ENCODE results near the gene RGL2.

RGL2 gene

DNA sequence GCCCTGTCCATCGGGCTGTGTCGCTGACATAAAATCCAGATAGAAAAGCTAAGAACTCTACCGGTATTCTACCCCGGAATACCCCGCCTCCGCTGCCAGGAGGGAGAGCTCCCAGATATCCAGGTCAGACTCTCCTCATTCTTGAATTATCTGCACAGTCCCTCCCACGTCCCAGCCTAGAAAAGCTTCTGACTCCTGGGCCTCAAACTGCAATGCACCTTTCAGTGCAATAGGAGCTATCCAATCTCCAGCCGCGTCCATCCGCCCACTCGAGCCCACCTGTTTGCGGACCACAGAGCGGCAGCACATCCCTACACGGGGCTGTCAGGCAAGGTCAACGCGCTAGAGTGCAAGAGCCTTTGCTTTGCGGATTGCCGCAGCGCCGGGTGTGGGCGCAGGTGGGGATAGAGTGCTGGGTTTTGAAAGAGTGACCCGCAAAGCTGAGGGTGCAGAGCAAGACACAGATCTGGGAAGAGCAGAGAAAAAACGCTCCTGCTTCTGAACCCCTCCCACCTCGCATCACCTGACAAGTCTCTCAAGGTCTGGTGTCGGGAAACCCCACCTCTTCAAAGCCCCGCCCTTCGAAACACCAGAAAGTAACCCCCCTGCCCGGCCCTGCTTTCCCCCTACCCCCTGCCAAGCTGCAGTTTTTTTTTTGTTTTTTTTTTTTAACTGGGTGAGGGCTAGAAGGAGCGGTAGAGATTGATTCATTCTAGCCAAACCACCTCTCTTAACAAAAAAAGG lies 13.8 kb upstream of the RGL2 start:
- Histone ChIP-seq H3K36me3 (ENCODE audit: insufficient read depth, low read length) (no peaks in the 10 kb centered on the region), H3K9me3 (ENCODE audit: control insufficient read depth, insufficient read depth, low read length) (no peaks in the 10 kb centered on the region), H3K9ac (ENCODE audit: low read depth, low read length) (peak overlapping the region; percentile 85; the same call in 1 of the 2 replicates), H3K4me1 (ENCODE audit: insufficient read depth, low read length) (peaks cover 9% of the 10 kb centered on the region; the same call in 1 of the 2 replicates)

DNA sequence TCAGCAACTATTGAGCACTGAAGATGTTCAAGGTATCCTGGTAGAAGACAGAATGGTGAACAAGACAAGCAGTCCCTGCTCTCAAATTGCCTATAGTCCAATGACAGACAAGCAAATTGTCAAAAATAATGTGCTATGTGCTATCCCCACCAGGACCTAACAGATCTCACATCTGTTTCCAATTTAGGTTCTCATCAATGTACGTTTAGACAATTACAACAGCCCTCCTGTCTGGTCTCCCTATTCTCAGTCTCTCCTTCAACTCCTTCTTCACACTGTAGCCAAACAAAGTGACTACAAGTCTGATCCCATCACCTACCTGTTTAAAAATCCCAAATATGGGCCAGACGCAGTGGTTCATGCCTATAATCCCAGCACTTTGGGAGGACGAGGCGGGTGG lies 7.6 kb upstream of the RGL2 start:
- Histone ChIP-seq H3K9ac (ENCODE audit: low read depth, low read length) (no peak overlapping the region), H3K4me1 (ENCODE audit: insufficient read depth, low read length) (no peaks in the 10 kb centered on the region), H3K36me3 (ENCODE audit: insufficient read depth, low read length) (no peaks in the 10 kb centered on the region), H3K9me3 (ENCODE audit: control insufficient read depth, insufficient read depth, low read length) (no peaks in the 10 kb centered on the region)

DNA sequence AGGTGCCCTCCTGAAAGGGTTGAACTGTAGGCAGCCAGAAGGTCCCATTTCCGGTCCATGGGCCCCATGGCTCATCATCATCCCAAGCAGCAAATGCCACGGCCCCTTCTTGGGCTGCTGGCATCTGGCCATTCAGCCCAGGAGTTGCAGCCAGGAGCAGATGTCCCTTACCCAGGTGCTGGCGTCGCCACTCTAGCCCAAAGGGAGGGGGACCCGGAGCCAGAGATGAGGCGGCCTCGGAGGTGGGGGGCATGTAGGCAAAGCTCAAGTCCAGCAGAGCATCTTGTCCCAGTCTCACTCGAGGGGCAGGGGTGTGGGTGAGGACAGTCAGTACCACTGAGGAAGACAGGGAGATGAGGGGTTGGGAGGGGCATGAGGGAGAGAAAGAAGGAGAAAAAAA lies 6.3 kb upstream of the RGL2 start:
- H3K36me3 ChIP-seq (ENCODE audit: insufficient read depth, low read length) = no peaks in the 10 kb centered on the region

DNA sequence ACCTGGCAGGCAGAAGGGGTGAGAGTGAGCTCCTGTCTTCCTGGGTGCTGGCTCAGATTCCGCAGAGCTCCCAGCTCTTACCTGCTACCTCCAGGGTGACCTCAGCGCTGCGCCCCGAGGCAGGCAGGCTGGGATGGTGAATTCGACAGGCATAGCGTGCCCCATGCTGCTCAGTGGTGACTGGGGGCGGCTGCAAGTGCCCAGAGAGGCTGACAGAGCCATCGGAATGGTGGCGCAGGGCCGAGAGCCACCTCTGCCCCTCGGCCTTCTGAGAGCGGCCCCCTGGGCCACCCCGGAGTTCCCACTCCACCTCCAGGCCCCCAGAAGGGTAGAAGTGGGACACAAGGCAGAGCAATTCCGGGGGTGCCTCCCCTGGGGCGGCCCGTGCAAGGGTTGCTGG lies 5.5 kb upstream of the RGL2 start:
- no peak overlapping the region for H3K9ac ChIP-seq (ENCODE audit: low read depth, low read length)
- H3K9me3 ChIP-seq (ENCODE audit: control insufficient read depth, insufficient read depth, low read length) = no peaks in the 10 kb centered on the region
- no peaks in the 10 kb centered on the region for H3K36me3 ChIP-seq (ENCODE audit: insufficient read depth, low read length)
- no peaks in the 10 kb centered on the region for H3K4me1 ChIP-seq (ENCODE audit: insufficient read depth, low read length)

More for the DNA sequence above, 6.3 kb upstream of the RGL2 start:
- Histone ChIP-seq H3K9me3 (ENCODE audit: control insufficient read depth, insufficient read depth, low read length) (no peaks in the 10 kb centered on the region), H3K9ac (ENCODE audit: low read depth, low read length) (no peak overlapping the region), H3K4me1 (ENCODE audit: insufficient read depth, low read length) (no peaks in the 10 kb centered on the region)

DNA sequence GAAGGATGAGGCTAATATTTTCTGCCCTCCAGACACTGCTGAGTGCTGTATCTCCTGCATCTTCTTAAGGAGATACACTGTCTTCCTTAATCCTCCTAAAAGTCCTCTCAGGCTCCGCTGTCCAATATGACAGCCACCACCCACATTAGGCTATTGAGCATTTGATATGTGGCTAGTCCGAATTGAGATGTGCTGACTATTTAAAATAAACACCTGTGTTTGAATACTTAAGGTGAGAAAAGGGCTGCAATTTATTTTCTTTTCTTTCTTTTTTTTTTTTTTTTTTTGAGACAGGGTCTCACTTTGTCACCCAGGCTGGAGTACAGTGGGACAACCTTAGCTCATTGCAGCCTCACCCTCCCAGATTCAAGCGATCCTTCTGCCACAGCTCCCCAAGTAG lies 3.1 kb upstream of the RGL2 start:
- H3K9ac ChIP-seq (ENCODE audit: low read depth, low read length) = no peak overlapping the region
- H3K9me3 ChIP-seq (ENCODE audit: control insufficient read depth, insufficient read depth, low read length) = no peaks in the 10 kb centered on the region
- no peaks in the 10 kb centered on the region for H3K36me3 ChIP-seq (ENCODE audit: insufficient read depth, low read length)
- H3K4me1 ChIP-seq (ENCODE audit: insufficient read depth, low read length) = no peaks in the 10 kb centered on the region

DNA sequence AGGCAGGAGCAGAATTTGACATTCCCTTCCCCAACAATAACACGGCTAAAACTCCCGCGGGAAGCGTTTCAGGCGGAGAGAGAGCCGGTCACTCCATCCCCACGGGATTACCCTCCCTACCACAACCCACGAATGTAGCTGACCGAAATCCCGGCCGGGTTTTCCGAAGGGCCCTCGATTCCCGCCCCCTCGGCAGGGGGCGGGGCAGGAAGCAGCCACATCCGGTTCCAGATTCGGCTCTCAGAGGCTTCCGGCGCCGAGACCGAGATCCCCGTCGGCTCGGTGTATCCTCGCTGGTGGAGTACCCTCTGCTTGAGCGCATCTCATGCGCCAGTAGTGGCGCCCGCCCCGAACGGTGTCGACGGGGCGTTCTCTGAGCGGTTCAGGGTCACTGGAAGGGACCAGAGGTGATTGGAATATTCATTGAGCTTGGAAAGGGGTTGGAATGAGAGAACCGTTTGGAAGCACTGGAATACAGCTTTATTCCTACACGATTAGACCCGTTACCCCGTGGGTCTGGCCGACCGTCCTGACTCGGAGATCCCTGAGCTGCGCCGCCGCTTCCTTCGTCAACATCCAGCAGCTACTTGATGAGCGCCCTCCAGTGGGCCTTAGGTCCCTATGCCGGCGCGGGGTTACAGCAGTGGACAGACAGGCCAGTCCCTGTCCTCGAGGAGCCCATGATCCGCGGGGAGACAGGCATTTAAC lies 649 bp upstream of the RGL2 start:
- H3K9me3 ChIP-seq (ENCODE audit: control insufficient read depth, insufficient read depth, low read length) = no peaks in the 10 kb centered on the region
- no peaks in the 10 kb centered on the region for H3K36me3 ChIP-seq (ENCODE audit: insufficient read depth, low read length)
- no peaks in the 10 kb centered on the region for H3K4me1 ChIP-seq (ENCODE audit: insufficient read depth, low read length)

DNA sequence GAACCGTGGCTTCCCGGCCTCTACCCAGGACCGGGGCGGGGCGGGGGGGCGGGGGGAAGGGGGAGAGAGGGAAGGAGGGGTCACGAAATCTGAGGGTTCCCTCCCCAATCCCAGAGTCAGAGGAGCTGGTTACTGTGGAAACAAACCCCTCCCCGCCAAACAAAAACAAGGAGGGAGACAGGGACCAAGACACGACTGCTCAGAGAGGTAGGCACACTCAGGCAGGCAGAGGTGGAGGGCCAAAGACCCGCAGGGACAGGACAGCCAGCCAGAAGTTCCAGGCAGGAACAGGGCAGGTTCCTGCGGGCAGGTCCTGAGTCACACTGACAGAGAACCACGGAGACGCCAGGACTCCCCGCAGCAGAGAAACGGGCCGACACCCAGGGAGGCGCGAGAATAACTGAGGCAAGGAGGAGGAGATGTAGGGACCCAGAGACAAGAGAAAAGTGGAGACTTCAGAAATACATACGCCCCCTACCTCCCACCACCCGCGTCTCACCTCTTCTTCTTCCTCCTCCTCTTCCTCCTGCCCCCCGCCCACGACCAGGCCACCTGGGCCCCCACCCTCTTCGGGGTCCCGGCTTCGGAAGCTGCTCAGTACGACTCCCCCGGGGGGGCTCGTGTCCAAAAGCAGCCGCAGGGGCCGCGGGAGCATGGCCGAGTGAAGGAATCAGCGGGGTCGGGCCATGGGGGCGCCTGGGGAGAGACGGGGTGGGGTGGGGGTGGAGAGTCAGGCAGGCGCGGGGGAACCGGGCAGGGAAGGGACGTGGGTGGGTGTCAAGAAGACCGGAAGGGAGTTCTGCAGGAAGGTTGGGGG lies 578 bp downstream of the RGL2 start:
- no peaks in the 10 kb centered on the region for H3K4me1 ChIP-seq (ENCODE audit: insufficient read depth, low read length)
- H3K36me3 ChIP-seq (ENCODE audit: insufficient read depth, low read length) = no peaks in the 10 kb centered on the region
- peak overlapping the region; percentile 89 for H3K9ac ChIP-seq (ENCODE audit: low read depth, low read length)
- no peaks in the 10 kb centered on the region for H3K9me3 ChIP-seq (ENCODE audit: control insufficient read depth, insufficient read depth, low read length)

More for the DNA sequence above, 649 bp upstream of the RGL2 start:
- H3K9ac ChIP-seq (ENCODE audit: low read depth, low read length) = peak overlapping the region; percentile 89

DNA sequence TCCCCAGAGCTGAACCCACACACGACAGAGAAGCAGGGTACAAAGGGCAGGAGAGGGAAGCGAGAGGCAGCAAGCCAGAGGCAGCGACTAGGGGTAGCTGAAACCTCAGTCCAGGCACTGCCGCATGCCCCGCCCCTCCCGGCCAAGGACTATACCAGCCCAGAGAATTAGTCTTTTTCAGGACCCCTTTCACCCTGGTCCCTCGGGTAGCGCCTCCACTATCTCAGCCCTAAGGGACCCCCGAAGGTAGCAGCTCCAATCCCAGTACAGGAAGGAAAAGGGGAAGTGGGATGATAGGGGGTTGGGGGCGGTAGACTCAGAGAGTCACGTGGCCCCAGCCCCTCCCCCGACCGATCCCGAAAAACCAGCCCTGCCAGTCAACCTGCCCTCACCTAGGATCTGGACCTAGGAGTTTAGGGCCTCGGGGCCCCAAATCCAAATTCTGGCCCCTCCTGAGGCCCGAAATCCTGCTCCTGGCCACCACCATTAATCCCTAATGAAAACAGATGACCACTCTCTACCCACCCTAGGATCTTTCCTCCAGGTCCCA lies 1.3 kb downstream of the RGL2 start:
- no peaks in the 10 kb centered on the region for H3K9me3 ChIP-seq (ENCODE audit: control insufficient read depth, insufficient read depth, low read length)
- H3K9ac ChIP-seq (ENCODE audit: low read depth, low read length) = peak overlapping the region; percentile 72
- no peaks in the 10 kb centered on the region for H3K4me1 ChIP-seq (ENCODE audit: insufficient read depth, low read length)
- H3K36me3 ChIP-seq (ENCODE audit: insufficient read depth, low read length) = no peaks in the 10 kb centered on the region

DNA sequence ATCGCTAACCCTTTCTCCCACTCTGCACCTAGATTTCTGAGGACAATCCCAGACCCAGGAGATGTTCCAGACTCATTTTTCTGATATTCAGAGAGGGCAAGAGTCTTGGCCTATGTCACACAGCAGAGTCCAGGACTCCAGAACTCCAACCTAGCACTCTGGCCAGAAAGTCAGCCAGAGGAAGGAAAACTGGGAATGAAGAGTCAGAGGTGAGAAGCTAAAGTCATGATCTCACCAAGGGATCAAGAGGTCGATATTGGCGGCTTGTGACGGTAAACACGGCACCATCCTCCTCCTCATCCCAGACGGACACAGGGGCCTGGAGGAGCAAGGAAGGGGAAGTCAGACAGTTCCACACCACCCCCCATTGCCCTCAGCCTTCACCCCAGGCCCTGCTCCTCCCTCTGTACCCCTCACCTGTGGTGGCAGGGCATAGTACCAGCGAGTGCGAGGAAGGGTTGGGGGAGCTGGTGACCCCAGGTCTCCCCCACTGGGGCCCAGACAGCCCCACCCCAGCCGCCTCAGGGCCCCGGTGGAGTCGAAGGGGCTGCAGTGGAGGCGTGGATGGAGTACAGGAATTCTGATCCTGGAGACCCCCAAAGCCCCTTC lies 1.8 kb downstream of the RGL2 start:
- no peaks in the 10 kb centered on the region for H3K9me3 ChIP-seq (ENCODE audit: control insufficient read depth, insufficient read depth, low read length)
- peak overlapping the region; percentile 72; the same call in 1 of the 2 replicates for H3K9ac ChIP-seq (ENCODE audit: low read depth, low read length)
- no peaks in the 10 kb centered on the region for H3K4me1 ChIP-seq (ENCODE audit: insufficient read depth, low read length)
- H3K36me3 ChIP-seq (ENCODE audit: insufficient read depth, low read length) = no peaks in the 10 kb centered on the region

DNA sequence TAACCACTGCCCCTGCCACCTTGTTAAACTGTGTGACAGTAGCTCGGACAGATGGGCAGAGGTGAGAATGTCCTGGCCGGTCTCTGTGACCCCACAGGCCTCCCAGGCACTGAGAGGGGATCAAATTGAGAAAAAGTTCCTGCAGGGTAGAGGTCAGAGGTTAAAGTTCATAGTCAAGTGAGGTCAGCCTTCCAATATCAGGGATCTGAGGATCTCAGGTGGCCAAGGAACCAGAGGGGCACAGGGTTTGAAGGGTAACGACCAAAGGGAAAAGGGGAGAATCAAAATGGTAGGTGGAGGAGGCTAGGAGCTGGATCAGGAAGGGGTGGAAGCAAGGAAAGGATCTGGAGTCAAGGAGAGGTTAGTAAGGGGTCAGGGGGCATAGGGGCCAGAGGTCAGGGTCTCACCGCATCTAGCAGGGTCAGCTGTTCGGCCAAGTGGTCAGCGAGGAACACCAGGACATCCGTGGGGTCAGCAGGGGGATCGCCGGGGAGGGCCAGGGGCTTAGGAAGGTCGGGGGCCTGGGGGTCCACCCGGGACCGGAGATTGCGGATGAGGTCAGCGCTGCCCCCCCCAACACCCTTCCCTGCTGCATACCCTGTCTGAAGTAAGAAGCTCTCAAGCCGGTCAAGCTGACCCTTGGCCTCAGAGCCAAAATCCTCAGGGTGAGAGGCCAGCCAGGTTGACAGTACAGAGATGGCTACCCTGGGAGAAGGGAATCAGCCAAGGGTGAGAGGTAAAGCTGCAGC lies 2.9 kb downstream of the RGL2 start:
- Histone ChIP-seq H3K36me3 (ENCODE audit: insufficient read depth, low read length) (no peaks in the 10 kb centered on the region), H3K9ac (ENCODE audit: low read depth, low read length) (no peak overlapping the region), H3K9me3 (ENCODE audit: control insufficient read depth, insufficient read depth, low read length) (no peaks in the 10 kb centered on the region), H3K4me1 (ENCODE audit: insufficient read depth, low read length) (no peaks in the 10 kb centered on the region)

DNA sequence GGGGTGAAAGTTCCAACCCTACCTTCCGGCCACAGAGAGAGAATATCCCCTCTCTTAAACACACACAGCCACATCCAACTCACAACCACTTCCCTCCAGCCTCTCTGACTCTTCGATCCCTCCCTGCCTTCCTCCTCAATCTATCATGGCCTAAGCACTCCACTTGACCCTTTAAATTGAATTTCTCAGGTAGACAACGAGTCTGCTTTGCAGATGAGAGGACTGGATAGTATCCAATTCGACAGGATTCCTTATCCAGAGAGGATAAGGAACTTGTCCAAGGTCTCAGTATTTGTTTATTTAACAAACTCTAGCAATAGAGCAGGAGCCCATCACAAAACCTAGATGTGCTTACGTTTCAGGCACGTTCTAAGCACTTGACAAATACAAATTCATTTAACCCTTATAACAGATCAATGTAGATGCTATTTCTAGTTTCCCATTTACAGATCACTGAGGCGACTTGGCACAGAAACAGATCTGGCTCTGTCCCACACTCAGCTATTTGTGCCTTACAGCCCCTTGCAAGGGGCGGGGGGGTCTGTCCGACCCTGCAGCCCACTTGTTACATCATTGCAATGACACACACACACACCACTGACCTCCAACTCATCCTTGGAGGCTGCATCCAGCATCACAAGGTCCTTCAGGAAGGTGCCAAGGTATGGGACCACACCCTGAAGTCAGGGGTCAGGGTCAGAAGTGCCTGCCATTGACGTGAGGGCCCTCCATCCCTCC lies 4.5 kb downstream of the RGL2 start:
- no peaks in the 10 kb centered on the region for H3K36me3 ChIP-seq (ENCODE audit: insufficient read depth, low read length)
- H3K9me3 ChIP-seq (ENCODE audit: control insufficient read depth, insufficient read depth, low read length) = no peaks in the 10 kb centered on the region
- H3K4me1 ChIP-seq (ENCODE audit: insufficient read depth, low read length) = no peaks in the 10 kb centered on the region
- H3K9ac ChIP-seq (ENCODE audit: low read depth, low read length) = no peak overlapping the region

DNA sequence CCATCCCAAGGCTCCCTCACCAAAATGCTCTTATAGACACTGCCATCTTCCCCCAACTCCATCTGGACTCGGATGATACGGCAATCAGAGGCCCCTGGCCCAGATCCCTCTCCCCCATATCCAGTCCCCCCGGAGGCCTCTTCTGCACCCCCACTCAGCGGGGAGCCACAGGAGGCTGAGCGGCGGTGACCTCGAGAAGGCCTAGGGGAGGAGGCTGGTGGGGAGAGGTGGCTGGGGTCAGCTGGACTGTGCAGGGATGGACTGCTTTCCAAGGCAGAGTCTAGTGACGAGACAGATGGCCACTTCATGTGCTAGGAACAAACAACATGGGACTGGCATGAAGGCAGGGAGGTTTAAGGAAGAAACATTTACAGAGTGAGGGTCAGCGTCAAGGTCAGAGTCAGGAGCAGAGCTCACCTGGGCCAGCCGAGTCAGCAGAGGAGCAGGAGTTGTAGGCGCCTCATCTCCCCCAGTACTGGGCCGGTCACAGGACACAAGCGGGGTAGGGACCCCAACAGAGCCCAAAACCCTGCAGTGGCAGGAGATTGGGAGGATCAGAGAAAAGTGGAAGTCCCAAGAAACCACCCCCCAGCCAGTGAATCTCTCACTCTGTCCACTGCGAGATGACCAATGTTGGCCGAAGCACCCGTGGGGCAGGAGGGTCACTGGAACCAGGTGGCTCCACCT lies 5.6 kb downstream of the RGL2 start:
- H3K36me3 ChIP-seq (ENCODE audit: insufficient read depth, low read length) = no peaks in the 10 kb centered on the region
- no peaks in the 10 kb centered on the region for H3K4me1 ChIP-seq (ENCODE audit: insufficient read depth, low read length)
- H3K9ac ChIP-seq (ENCODE audit: low read depth, low read length) = no peak overlapping the region
- no peaks in the 10 kb centered on the region for H3K9me3 ChIP-seq (ENCODE audit: control insufficient read depth, insufficient read depth, low read length)

Data from ES-I3 (cell line).